Liver (tissue), 3 donors: ENCODE measurements around the gene MVB12B.

ENCODE experiments used
- ATF3 ChIP-seq: IDR thresholded peaks from 2 replicates; pipeline ENCODE4 v1.6.1; 2016; ENCODE audit warnings: antibody characterized with exemption
- CTCF ChIP-seq: fragments of 150-350 bp; IDR thresholded peaks from 2 replicates; pipeline ENCODE4 v1.5.1; 2017; ENCODE audit warnings: improper control_type of control experiment, low read depth, low read length; ENCODE audit not compliant: missing input control
- GABPA ChIP-seq, 2 donors: IDR thresholded peaks in 1 of 2; conservative IDR thresholded peaks in 1 of 2; 2 replicates each; pipeline ENCODE4 v1.6.1; 2016; ENCODE audit warnings: antibody characterized with exemption in 2 of 2, mild to moderate bottlenecking in 1 of 2, moderate library complexity in 1 of 2
- JUND ChIP-seq, 2 donors: IDR thresholded peaks; 2 replicates each; pipeline ENCODE4 v1.6.1; 2016; ENCODE audit warnings: antibody characterized with exemption in 2 of 2
- MAX ChIP-seq: IDR thresholded peaks from 2 replicates; pipeline ENCODE4 v1.6.1; 2016; ENCODE audit warnings: antibody characterized with exemption
- RXRA ChIP-seq, 2 donors: IDR thresholded peaks; 2 replicates each; pipeline ENCODE4 v1.6.1; 2017 to 2018; ENCODE audit warnings: antibody characterized with exemption in 2 of 2, mild to moderate bottlenecking in 1 of 2
- SP1 ChIP-seq: IDR thresholded peaks from 2 replicates; pipeline ENCODE4 v1.6.1; 2018; ENCODE audit warnings: antibody characterized with exemption, mild to moderate bottlenecking
- TAF1 ChIP-seq: conservative IDR thresholded peaks from 2 replicates; pipeline ENCODE4 v1.6.1; 2016; ENCODE audit warnings: antibody characterized with exemption, mild to moderate bottlenecking
- YY1 ChIP-seq: IDR thresholded peaks from 2 replicates; pipeline ENCODE4 v1.6.1; 2016; ENCODE audit warnings: antibody characterized with exemption, mild to moderate bottlenecking
- ZBTB33 ChIP-seq: IDR thresholded peaks from 2 replicates; pipeline ENCODE4 v1.6.1; 2016; ENCODE audit warnings: antibody characterized with exemption
- TF ChIP-seq, protein P1 (sequence below): IDR thresholded peaks from 2 replicates; pipeline ENCODE4 v1.6.1; 2016; ENCODE audit warnings: antibody characterized with exemption, mild to moderate bottlenecking
- donor health status: healthy.
- donor health status: healthy.

DNA sequence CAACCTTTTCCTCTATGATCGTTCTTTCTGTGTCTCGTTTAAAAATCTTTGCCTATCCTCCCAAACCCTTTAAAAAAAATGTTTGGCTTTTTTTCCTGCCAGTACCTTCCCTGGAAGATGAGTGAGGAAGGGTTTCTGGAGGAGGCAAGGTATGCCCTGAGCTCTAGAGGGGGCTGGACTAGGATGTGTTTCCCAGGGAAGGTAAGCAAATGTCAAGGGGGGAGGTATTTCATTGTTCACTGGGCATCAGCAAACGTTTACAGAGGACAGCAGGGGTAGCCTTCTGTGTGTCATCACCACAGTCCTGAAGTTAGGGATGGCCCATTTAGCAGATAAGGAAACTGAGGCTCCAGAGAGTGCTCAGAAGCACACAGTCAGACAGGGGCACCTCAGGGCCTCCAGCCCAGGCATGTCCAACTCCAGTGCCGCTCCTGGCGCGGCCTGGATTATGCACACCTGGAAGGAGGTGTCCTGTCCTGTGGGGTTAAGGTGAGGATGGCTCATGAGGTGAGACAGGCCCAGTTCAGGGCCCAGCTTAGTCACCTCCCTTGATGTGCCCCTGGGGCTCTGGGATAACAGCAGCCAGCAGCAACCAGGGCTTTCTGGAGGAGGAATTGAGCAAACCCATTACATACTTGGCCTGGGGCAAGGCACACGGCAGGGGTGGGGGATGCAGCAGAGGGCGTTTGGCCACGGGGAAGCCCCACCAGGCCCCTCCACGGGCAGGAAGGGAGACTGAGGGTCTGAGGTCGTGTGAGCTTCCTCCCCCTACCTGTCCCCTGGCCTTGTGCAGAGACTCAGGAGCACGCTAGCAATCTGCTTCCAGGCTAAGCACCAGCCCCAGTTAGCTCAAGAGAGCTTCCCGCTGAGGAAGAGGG is 186.8 kb downstream of the MVB12B start:
- no peak for TF ChIP-seq SP1
- no peak for TF ChIP-seq CTCF
- TF ChIP-seq RXRA (IDR thresholded peaks at IDR 0.05): no peak
- no peak for TF ChIP-seq MAX
- no peak for TF ChIP-seq ATF3
- no peak for TF ChIP-seq TAF1
- TF ChIP-seq, protein P1, sequence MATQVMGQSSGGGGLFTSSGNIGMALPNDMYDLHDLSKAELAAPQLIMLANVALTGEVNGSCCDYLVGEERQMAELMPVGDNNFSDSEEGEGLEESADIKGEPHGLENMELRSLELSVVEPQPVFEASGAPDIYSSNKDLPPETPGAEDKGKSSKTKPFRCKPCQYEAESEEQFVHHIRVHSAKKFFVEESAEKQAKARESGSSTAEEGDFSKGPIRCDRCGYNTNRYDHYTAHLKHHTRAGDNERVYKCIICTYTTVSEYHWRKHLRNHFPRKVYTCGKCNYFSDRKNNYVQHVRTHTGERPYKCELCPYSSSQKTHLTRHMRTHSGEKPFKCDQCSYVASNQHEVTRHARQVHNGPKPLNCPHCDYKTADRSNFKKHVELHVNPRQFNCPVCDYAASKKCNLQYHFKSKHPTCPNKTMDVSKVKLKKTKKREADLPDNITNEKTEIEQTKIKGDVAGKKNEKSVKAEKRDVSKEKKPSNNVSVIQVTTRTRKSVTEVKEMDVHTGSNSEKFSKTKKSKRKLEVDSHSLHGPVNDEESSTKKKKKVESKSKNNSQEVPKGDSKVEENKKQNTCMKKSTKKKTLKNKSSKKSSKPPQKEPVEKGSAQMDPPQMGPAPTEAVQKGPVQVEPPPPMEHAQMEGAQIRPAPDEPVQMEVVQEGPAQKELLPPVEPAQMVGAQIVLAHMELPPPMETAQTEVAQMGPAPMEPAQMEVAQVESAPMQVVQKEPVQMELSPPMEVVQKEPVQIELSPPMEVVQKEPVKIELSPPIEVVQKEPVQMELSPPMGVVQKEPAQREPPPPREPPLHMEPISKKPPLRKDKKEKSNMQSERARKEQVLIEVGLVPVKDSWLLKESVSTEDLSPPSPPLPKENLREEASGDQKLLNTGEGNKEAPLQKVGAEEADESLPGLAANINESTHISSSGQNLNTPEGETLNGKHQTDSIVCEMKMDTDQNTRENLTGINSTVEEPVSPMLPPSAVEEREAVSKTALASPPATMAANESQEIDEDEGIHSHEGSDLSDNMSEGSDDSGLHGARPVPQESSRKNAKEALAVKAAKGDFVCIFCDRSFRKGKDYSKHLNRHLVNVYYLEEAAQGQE: no peak
- no peak for TF ChIP-seq GABPA (IDR thresholded peaks at IDR 0.05 in 1 of 2, conservative IDR thresholded peaks at IDR 0.05 in 1 of 2)
- no peak for TF ChIP-seq JUND (IDR thresholded peaks at IDR 0.05)
- no peak for TF ChIP-seq YY1
- no peak for TF ChIP-seq ZBTB33
